GM19455 (cell line): ENCODE data around the gene GGT5.
"Not testable (repeated sequence)": the region's sequence is repeated elsewhere in the genome, so short reads cannot be mapped to it uniquely, and the experiment has no call there.

Source experiments
- ATAC-seq: cut with Tn5 transposase; IDR thresholded peaks from one replicate; pipeline ENCODE4 v1.9.1; 2021; ENCODE audit not compliant: unreplicated experiment

Gene GGT5, protein sequence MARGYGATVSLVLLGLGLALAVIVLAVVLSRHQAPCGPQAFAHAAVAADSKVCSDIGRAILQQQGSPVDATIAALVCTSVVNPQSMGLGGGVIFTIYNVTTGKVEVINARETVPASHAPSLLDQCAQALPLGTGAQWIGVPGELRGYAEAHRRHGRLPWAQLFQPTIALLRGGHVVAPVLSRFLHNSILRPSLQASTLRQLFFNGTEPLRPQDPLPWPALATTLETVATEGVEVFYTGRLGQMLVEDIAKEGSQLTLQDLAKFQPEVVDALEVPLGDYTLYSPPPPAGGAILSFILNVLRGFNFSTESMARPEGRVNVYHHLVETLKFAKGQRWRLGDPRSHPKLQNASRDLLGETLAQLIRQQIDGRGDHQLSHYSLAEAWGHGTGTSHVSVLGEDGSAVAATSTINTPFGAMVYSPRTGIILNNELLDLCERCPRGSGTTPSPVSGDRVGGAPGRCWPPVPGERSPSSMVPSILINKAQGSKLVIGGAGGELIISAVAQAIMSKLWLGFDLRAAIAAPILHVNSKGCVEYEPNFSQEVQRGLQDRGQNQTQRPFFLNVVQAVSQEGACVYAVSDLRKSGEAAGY

DNA sequence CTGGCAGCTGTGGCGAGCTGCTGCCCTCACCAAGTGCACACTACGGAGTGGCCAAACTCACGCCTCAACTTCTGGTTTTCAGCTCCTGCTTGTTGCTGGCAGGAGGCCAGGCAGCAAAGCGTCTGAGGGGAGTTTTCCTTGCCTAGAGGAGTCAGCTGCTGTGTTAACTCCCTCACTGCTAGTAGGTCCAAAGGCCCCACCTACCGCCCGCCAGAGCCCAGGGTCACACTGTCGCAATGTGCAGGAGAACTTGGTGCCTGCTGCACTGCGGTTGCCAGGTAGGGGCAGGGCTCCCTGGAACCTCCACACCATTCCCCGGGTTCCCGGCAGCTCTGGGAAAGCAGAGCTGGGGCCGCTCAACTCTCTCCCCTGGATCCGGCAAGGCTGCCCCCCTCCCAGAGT, at the start of gene GGT5:
GGT5 (minus strand) TSS at position 53 of the 402 bp plus-strand sequence. CDS start 357 bp downstream, outside the sequence.
- not testable (repeated sequence) for ATAC-seq

DNA sequence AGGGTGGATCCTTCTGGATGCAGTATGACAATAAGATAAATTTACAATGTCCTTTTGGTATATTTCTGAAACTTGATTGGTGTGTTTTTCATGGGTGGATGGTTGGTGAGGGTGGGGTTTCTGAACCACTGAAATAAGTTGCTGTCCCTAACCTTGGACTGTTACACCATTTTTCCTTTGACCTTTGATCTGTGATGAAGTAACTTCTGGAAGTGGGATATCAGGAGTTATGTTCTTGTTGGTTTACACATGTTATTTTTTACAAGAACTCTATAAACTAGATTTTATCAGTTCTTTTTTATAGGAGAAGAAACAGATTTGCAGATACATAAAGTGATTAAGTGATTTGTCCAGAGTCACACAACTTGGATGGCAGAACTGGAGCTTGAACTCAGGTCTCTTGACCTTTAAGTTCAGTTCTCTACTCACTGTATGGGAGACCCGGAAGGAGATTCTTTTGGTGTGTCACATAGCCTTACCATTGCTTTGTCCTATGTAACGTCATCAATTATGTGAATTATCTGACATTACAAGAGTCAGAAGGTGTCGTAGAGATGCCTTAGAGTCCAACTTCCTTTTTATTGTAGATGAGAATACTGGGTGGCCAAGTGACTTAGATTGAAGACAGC, 47.4 kb upstream of the GGT5 start:
- not testable (repeated sequence) for ATAC-seq

DNA sequence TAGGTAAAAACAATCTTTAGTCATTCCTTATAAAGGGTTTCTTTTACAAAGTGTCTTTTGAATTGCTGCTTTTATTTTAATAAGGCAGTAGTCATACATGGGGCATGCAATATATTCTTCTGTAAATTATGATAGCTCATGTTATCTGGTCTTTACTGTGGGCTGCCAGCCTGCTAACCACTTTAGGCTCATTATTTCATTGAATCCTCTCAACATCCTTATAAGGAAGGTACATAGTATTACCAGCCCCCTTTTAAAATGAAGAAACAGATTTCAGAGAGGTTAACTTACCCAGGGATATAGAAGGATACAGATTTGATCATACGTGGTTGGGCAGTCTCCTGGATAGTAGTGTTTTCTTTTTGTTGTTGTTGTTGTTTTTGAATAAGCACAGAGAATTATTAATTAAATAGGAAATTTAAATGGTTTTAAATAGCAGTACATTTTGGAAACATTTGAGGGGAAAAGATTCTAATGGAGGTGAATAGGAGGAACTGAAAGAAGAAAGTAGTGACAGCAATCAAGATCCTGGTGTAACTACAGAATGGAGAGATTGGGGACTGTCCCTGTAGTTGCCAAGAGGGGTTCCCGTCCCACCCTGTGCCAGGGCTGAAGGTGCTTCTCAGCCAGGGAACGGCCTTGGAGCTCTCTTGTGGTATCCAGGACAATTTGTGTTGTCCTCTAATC, 46.8 kb upstream of the GGT5 start:
- no peak for ATAC-seq

DNA sequence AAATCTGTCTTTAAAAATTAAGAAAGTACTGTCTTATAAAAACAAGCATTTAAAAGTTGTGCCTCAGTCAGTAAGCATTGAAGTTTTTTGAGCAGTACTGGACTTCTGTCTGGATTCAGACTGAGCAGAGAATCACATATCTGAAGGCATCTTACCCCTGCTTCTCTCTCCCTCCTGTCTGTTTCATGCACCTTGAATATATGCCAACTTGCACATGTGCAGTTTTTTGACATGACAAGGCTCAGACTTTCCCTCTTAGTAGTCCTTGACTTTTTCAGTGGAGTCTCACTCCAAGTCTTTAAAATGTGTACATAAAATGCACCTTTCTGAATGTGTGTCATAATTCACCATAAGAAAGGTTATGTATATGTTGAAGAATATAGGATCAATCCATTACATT, 45.6 kb upstream of the GGT5 start:
- ATAC-seq: no peak

DNA sequence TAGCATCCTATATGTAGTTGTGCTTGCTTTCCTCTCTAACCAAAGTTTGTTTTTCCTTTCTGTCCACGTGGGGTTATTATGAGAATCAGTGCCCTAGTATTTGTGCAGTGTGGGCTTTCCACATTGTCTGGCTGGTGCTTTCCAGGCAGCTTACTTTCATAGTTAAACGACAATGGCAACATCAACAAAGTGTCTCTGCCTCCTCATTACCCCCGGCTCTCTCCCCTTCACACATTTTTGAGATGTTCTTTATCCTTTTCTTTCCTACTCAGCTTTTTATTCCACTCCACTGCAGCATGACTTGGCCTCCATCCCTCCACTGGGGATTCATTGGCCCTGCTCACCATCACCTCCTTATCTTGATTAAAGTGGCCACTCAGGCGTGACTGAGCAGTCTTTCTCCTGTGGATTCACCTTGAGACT, 44.9 kb upstream of the GGT5 start:
- ATAC-seq: no peak

DNA sequence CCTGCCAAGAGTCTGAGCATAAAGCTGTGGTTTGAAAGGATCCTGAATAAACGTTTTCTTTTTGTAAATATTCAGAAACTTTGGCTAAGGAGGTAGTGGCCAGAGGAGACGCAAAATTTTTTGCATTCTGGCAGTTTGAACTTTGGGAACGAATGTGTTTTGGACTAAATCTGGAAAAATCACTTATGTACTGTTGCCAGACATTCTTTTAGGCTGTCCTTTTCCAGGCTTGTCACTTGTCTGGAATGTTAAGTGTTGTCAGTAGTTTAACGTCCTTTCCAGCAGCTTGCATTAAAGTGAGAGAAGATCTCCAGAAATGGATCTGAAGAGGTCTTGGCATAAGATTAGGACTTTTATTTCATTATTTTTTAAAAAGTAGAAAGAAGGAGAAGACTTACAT, 44.2 kb upstream of the GGT5 start:
- ATAC-seq: no peak

DNA sequence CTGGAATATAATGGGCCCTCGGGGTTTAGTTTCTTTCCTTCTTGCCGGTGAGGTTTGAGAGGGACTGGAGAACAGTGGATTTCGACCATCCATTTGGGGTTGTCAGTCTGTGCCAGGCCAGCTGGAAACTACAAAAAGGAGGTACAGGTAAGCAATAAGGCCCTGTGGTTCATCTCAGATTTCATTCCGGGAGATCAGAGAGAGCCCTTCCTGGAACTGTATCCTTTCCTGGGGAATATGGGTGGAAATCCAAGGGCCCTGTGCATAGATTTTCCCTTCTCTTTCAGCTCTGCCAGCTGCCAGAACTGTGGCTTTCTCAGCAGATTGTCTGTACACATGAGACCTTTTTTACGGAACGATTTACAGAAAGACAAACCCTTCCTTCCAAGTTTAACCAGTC, 42.9 kb upstream of the GGT5 start:
- ATAC-seq: not testable (repeated sequence)

DNA sequence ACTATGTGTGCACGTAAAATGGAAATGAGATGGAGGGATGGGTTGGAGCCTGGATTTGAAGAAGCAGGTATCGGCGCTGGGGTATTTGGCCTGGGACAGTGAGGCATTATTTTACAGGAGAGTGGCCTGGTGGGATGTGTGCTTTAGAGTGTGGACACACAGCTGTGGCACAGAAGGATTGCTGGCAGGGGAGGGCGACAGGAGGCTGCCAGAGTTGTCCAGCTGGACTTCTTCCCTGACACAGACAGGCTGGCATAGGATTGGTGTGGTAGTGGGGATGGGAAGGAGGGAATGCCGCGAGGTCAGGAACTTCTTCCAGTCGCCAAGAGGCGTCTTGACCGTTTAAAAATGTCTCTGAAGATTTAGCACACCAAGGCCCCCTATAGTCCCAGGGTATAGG, 42.3 kb upstream of the GGT5 start:
- ATAC-seq: not testable (repeated sequence)

DNA sequence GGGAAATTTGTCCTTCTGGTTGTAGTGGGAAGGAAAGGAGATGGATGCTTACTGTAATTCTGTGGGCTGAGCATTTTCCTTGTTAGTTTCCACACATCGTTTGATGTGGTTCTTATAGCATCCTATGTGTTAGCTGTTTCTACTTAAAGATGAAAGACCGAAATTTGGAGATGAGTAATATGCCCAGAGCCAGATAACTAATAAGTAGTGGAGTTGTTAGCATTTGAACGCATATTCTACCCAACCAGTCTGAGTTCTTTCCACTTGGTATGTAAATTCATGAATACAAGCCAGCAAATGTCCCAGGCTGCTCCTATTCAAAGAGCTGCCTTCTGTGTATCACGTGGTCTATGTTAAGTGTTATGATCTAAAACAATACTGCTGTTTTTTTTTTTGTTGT, 40.4 kb upstream of the GGT5 start:
- no peak for ATAC-seq

DNA sequence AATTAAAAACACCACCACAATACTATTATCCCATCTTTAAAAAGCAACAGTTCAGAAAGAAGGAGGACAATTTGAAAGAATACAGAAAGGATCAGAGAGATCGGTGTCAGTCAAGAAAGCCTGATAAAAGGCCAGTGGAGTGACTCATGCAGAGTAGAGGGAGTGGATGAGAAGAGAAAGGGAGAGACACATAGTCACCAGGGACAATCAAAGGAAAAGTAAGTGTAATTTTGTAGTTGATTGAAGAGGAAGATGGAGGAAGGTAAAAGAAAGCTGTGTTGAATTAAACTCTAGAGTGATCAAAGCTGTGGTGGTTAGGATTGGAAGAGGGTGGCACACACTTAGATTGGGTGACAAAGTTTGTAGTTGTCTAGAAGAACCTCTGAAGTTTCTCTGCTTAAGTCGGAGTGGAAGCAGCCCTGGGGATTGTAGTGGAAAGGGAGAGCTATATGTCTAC, 39.9 kb upstream of the GGT5 start:
- ATAC-seq: no peak

DNA sequence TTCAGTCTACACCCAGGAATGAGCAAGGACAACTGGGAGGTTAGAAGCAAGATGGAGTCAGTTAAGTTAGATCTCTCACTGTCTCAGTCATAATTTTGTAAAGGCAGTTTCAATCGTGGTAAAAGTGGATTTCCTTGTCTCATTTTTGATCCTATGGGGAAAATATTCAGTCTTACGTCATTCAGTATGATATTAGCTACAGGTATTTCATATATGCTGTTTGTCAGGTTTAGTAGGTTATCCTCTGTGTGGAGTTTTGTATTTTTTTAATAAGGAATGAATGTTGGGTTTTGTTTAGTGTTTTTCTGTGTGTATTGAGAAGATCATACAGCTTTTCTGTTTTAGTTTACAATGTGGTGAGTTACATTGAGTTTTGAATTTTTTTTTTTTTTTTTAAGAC, 37.5 kb upstream of the GGT5 start:
- no peak for ATAC-seq

DNA sequence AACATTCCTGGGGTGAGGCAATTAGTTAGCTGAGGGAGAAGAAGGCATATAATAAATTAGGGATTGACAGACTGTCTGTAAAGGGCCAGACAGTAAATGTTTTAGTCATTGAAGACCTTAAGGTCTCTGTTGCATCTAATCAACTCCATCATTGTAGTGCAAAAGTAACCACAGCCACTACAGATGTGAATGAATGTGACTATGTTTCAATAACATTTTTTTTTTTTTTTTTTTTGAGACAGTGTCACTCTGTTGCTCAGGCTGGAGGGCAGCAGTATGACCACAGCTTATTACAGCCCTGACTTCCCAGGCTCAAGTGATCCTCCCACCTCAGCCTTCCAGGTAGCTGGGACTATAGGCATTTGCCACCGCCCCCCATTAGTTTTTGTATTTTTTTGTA, 35.5 kb upstream of the GGT5 start:
- not testable (repeated sequence) for ATAC-seq

DNA sequence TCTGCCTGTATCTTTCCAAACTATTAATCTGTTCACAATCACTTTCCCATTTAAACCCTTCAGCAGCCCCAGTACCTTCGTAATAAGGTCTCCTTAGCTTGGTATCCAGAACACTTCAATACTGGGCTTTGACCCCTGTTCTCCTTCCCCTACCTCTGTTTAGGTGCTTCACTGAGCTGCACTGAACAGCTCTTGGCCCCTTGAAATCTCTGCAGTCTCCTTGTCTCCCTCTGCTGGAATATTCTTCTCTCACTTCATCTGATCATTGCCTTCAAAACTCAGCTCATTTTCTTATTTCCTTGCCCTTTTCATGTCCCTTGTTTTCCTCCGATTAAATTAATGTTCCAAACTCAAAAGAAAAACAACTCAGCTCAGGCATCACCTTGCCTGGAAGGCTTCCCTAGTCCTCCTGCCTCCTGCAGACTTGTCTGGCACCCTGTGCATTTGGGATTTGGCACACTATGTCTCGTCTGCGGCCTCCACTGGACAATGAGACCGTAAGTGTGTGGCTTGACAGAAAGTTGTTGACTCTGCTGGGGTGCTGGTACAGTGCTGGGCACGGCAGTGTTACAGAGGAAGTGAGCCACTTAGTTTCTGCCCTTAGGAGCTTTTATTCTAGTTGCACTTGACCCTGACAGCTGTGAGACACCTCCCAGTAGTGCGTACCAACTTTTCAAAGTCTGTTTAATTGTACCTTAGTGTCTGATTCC, 30.0 kb upstream of the GGT5 start:
- not testable (repeated sequence) for ATAC-seq

DNA sequence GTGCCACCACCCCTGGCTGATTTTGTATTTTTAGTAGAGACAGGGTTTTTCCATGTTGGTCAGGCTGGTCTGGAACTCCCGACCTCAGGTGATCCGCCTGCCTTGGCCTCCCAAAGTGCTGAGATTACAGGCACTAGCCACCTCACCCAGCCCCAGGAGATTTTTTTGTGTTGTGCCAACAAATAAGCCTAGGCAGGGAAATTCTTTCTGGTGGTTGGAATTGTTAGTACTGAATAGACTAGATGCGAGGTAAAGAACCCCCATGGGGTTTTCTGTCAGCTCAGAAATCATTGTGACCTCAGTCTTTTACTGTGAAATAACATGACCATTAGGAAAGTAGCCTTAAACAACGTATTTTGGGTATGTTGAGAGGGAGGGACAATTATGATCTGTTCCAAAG, 29.0 kb upstream of the GGT5 start:
- not testable (repeated sequence) for ATAC-seq

DNA sequence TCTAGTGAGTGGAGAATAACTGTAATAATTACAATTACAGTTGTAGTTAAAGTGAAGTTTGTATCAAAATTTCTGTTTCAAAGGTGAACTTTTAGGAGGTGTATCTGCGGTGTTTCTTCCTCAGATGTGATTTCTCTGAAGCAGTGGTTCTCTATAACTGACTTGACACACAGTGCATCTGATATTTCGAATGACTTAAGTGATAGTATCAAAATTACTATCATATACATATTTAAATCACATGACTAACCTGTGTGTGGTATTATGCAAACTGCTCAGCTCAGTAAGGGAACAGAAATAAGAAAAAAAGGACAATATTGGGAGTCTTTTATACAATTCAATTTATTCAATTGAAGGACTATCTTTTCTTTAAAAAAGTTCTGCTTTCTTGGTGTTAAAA, 28.1 kb upstream of the GGT5 start:
- ATAC-seq: not testable (repeated sequence)

DNA sequence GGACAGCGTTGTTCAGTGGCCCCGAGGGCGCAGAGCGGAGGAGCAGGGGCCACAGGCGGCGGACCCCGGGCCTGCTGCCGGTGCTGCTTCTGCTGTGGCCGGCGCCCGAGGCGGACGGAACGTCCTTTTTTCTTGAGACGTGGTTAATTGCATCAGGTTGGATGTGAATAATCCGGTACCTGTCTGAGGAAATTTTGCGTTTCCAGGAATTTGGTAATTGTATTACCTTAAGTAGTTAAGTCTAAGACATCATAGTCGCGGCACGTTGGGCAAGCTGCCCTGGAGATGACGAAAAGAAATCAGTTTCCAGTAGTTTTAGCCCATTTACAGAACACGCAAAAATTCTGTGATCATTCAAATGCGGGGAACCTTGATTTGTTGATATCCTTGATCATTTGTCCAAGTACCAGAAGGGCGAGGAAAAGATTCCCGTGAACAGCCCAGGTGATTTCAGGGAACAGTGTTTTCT, 26.5 kb upstream of the GGT5 start:
- ATAC-seq: no peak

DNA sequence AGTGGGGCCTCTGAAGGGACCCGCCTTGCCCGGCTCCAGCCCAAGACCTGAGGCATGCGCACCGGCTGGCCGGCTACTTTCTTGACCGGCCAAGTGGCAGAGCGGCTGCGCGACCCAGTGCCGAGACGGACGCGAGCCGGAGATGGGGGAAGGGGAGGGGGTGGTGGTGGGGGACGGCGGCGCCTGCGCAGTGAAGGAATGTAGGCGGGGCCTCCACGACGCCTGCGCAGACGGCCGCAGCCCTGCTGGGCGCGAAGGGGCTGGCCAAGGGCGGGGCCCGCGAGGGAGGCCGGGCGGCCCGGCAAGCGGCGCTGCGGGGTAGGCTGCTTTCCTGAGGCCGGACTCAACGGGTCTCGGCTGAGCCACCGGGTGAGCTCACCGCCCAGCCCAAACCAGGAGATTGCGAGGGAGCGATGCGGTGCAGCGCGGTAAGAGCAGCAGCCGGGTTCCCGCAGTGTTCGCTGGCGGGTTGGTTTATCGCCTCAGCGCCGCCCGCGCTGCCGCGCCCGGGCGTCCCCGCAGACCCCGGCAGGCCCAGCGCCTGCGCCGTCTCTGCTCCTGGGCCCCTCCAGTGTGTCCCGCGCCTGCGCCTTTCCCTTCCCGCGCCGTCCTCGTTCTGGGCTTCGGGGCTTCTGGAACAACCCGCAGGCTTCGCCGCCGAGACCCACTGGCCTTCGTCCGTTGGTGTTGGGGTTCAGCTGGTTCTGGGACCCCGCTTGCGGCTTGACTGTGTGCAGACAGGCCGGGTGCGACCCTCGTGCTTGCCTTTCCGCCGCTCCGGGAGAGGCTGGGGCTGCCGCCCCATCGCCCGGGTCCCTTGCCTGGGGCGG, 25.9 kb upstream of the GGT5 start, which contains the start of gene SPECC1L:
SPECC1L (plus strand) TSS at position 276 of the 830 bp plus-strand sequence. CDS start 31,401 bp downstream, outside the sequence.
- peak; percentile 78 for ATAC-seq

DNA sequence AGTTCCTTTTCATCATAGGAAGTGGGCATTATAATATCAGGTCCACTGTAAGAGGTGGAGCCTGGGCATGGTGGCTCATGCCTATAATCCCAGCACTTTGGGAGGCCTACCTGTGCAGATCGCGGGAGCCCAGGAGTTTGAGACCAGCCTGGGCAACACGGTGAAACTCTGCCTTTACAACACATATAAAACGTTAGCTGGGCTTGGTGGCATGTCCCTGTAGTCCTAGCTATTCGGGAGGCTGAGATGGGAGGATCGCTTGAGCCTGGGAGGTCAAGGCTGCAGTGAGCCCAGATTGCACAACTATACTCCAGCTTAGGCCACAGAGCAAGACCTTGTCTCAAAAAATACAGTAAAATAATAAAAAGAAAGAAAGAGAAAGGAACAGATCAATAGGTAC, 21.6 kb upstream of the GGT5 start:
- ATAC-seq: not testable (repeated sequence)

DNA sequence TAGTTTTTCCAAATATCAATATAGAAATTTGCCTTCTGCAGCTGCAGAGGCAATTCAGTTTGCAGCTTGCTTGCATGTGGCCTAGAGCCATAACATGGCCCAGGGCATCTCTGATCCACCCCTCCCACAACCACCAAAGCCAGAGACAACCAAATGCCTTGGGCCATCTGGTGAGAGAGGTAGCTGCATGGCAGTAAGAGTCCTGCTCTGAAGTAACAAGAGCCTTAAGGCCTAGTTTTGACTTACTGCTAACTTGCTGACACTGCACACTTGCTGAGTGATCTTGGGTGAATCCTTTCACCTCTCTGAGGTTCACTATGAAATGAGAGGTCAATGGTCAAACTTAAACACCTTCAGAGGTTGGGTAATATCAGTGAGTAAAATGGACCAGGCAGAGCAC, 20.9 kb upstream of the GGT5 start:
- no peak for ATAC-seq
